ENCODE results near the gene TCF12.

TCF12 gene

GRCh38 chr15:56915888-56916287 is 2.6 kb upstream of the TCF12 start:
- no peak overlapping the region for H3K4me3 ChIP-seq (ENCODE audit: insufficient read length, low read depth)
- no peak overlapping the region for H3K9ac ChIP-seq (ENCODE audit: insufficient read length, low read depth)
- H3K4me1 ChIP-seq (ENCODE audit: insufficient read depth, insufficient read length), result peaks cover 4% of the 10 kb centered on the region
- peaks cover 6% of the 10 kb centered on the region; the same call in 1 of the 2 replicates for H3K9me3 ChIP-seq (ENCODE audit: insufficient read depth, low read length)
- H3K27me3 ChIP-seq (ENCODE audit: insufficient read depth, insufficient read length), result peaks cover 7% of the 10 kb centered on the region
- no peak for TF ChIP-seq ZNF274 (IDR thresholded peaks at IDR 0.05; ENCODE audit: low read depth, low read length)
- TF ChIP-seq YY1 (IDR thresholded peaks at IDR 0.05; ENCODE audit: insufficient read depth, insufficient read length), result no peak
- TF ChIP-seq SUZ12 (IDR thresholded peaks at IDR 0.05; ENCODE audit: extremely low read depth, insufficient read depth, insufficient read length), result no peak
- H3K36me3 ChIP-seq (ENCODE audit: insufficient read depth, insufficient read length, low read length), result peaks cover 22% of the 10 kb centered on the region
- no peak for DNase-seq (ENCODE audit: low read depth, low spot score)

DNA sequence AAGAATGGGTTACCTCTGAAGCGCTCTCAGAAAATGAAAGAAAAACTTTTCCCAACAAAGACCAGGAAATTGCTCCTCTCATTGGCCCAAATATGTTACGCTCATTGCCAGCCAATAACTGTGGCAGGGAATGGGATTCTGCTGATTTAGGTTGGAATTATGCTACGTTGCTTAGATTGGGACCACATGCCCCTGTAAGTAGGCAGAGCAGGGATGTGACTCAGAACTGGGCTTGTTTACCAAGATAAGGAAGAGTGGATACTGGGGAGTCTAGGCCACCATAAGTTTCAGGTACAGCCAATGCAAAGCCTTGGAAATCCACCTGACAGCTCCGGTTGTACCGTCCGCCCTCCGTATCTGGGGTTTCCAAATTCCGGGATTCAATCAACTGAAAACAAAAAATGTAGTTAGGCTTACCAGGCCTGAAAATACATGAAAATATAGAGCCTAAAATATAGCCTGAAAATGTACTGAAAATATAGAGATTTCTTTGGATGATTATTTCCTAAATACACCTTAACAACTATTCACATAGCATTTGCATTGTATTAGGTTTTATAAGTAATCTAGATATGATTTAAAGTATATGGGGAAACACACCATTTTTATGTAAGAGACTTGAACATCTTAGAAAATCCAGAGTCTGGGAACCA is 1.5 kb upstream of the TCF12 start:
- H3K4me3 ChIP-seq (ENCODE audit: insufficient read length, low read depth), result peak overlapping the region; percentile 59
- peaks cover 7% of the 10 kb centered on the region for H3K27me3 ChIP-seq (ENCODE audit: insufficient read depth, insufficient read length)
- no peak overlapping the region for H3K9ac ChIP-seq (ENCODE audit: insufficient read length, low read depth)
- DNase-seq (ENCODE audit: low read depth, low spot score), result no peak
- peaks cover 33% of the 10 kb centered on the region for H3K36me3 ChIP-seq (ENCODE audit: insufficient read depth, insufficient read length, low read length)
- peaks cover 6% of the 10 kb centered on the region; the same call in 1 of the 2 replicates for H3K9me3 ChIP-seq (ENCODE audit: insufficient read depth, low read length)
- TF ChIP-seq YY1 (IDR thresholded peaks at IDR 0.05; ENCODE audit: insufficient read depth, insufficient read length), result no peak
- no peak for TF ChIP-seq SUZ12 (IDR thresholded peaks at IDR 0.05; ENCODE audit: extremely low read depth, insufficient read depth, insufficient read length)
- no peak for TF ChIP-seq ZNF274 (IDR thresholded peaks at IDR 0.05; ENCODE audit: low read depth, low read length)
- peaks cover 4% of the 10 kb centered on the region for H3K4me1 ChIP-seq (ENCODE audit: insufficient read depth, insufficient read length)

DNA sequence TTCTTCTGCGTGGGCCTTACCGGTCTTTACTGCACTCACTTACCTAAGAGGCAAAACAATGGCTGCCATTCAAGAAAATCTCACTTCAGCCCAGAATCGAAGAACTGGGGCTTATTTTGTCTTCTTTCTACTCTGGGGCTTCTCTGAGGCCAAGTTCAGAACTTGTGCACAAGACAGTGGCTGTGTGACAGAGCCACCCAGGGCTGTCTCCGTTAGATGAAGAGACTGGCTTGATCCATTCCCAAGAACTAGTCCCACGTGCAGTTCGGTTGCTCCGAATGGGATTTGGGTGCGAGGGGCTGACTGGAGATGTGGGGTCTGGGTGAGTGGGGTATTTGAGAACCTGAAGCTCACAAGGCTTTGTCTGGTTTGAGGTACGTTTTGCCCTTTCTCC is 795 bp upstream of the TCF12 start:
- Histone ChIP-seq H3K4me3 (ENCODE audit: insufficient read length, low read depth) (peak overlapping the region; percentile 59), H3K36me3 (ENCODE audit: insufficient read depth, insufficient read length, low read length) (peaks cover 40% of the 10 kb centered on the region), H3K4me1 (ENCODE audit: insufficient read depth, insufficient read length) (peaks cover 4% of the 10 kb centered on the region), H3K9ac (ENCODE audit: insufficient read length, low read depth) (peak overlapping the region; percentile 84), H3K27me3 (ENCODE audit: insufficient read depth, insufficient read length) (peaks cover 7% of the 10 kb centered on the region), H3K9me3 (ENCODE audit: insufficient read depth, low read length) (peaks cover 6% of the 10 kb centered on the region; the same call in 1 of the 2 replicates)
- DNase-seq (ENCODE audit: low read depth, low spot score), result no peak
- TF ChIP-seq SUZ12 (IDR thresholded peaks at IDR 0.05; ENCODE audit: extremely low read depth, insufficient read depth, insufficient read length), result no peak
- no peak for TF ChIP-seq YY1 (IDR thresholded peaks at IDR 0.05; ENCODE audit: insufficient read depth, insufficient read length)
- no peak for TF ChIP-seq ZNF274 (IDR thresholded peaks at IDR 0.05; ENCODE audit: low read depth, low read length)

- TF ChIP-seq SUZ12 (IDR thresholded peaks at IDR 0.05; ENCODE audit: extremely low read depth, insufficient read depth, insufficient read length) (no peak), ZNF274 (IDR thresholded peaks at IDR 0.05; ENCODE audit: low read depth, low read length) (no peak), YY1 (IDR thresholded peaks at IDR 0.05; ENCODE audit: insufficient read depth, insufficient read length) (no peak)
- Histone ChIP-seq H3K4me1 (ENCODE audit: insufficient read depth, insufficient read length) (peaks cover 4% of the 10 kb centered on the region), H3K9me3 (ENCODE audit: insufficient read depth, low read length) (peaks cover 6% of the 10 kb centered on the region; the same call in 1 of the 2 replicates), H3K4me3 (ENCODE audit: insufficient read length, low read depth) (peak overlapping the region; percentile 59), H3K36me3 (ENCODE audit: insufficient read depth, insufficient read length, low read length) (peaks cover 53% of the 10 kb centered on the region), H3K9ac (ENCODE audit: insufficient read length, low read depth) (peak overlapping the region; percentile 92), H3K27me3 (ENCODE audit: insufficient read depth, insufficient read length) (peaks cover 7% of the 10 kb centered on the region)
- DNase-seq (ENCODE audit: low read depth, low spot score), result peak; percentile 57
Measured at GRCh38 chr15:56919031-56919608, 676 bp downstream of the TCF12 start.

- Histone ChIP-seq H3K9ac (ENCODE audit: insufficient read length, low read depth) (peak overlapping the region; percentile 92), H3K4me1 (ENCODE audit: insufficient read depth, insufficient read length) (peaks cover 4% of the 10 kb centered on the region), H3K36me3 (ENCODE audit: insufficient read depth, insufficient read length, low read length) (peaks cover 55% of the 10 kb centered on the region), H3K27me3 (ENCODE audit: insufficient read depth, insufficient read length) (peaks cover 7% of the 10 kb centered on the region), H3K9me3 (ENCODE audit: insufficient read depth, low read length) (peaks cover 6% of the 10 kb centered on the region; the same call in 1 of the 2 replicates), H3K4me3 (ENCODE audit: insufficient read length, low read depth) (peak overlapping the region; percentile 59)
- no peak for DNase-seq (ENCODE audit: low read depth, low spot score)
- TF ChIP-seq ZNF274 (IDR thresholded peaks at IDR 0.05; ENCODE audit: low read depth, low read length), result no peak
- TF ChIP-seq SUZ12 (IDR thresholded peaks at IDR 0.05; ENCODE audit: extremely low read depth, insufficient read depth, insufficient read length), result no peak
- TF ChIP-seq YY1 (IDR thresholded peaks at IDR 0.05; ENCODE audit: insufficient read depth, insufficient read length), result no peak
Measured at GRCh38 chr15:56919609-56920366, 1.3 kb downstream of the TCF12 start.

DNA sequence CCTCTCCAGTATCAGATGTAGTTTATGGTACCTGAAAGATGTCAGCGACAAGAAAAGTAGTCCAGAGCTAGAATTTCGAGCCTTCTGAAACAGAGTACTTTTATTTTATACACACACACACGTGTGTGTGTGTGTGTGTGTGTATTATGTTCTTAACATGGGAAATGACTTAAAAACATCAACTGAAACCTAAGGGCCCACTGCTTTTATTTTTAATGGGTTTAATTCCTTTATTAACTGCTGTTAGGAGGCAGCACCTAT is 1.9 kb downstream of the TCF12 start:
- H3K36me3 ChIP-seq (ENCODE audit: insufficient read depth, insufficient read length, low read length), result peaks cover 55% of the 10 kb centered on the region
- DNase-seq (ENCODE audit: low read depth, low spot score), result no peak
- peaks cover 6% of the 10 kb centered on the region; the same call in 1 of the 2 replicates for H3K9me3 ChIP-seq (ENCODE audit: insufficient read depth, low read length)
- H3K27me3 ChIP-seq (ENCODE audit: insufficient read depth, insufficient read length), result peaks cover 7% of the 10 kb centered on the region
- peaks cover 4% of the 10 kb centered on the region for H3K4me1 ChIP-seq (ENCODE audit: insufficient read depth, insufficient read length)
- TF ChIP-seq ZNF274 (IDR thresholded peaks at IDR 0.05; ENCODE audit: low read depth, low read length), result no peak
- TF ChIP-seq SUZ12 (IDR thresholded peaks at IDR 0.05; ENCODE audit: extremely low read depth, insufficient read depth, insufficient read length), result no peak
- TF ChIP-seq YY1 (IDR thresholded peaks at IDR 0.05; ENCODE audit: insufficient read depth, insufficient read length), result no peak
- peak overlapping the region; percentile 59 for H3K4me3 ChIP-seq (ENCODE audit: insufficient read length, low read depth)
- peak overlapping the region; percentile 92 for H3K9ac ChIP-seq (ENCODE audit: insufficient read length, low read depth)

GRCh38 chr15:56923174-56923591 is 4.7 kb downstream of the TCF12 start:
- TF ChIP-seq YY1 (IDR thresholded peaks at IDR 0.05; ENCODE audit: insufficient read depth, insufficient read length) (no peak), ZNF274 (IDR thresholded peaks at IDR 0.05; ENCODE audit: low read depth, low read length) (no peak), SUZ12 (IDR thresholded peaks at IDR 0.05; ENCODE audit: extremely low read depth, insufficient read depth, insufficient read length) (no peak)
- Histone ChIP-seq H3K9me3 (ENCODE audit: insufficient read depth, low read length) (no peaks in the 10 kb centered on the region), H3K4me3 (ENCODE audit: insufficient read length, low read depth) (no peak overlapping the region), H3K36me3 (ENCODE audit: insufficient read depth, insufficient read length, low read length) (peaks cover 48% of the 10 kb centered on the region), H3K9ac (ENCODE audit: insufficient read length, low read depth) (no peak overlapping the region), H3K4me1 (ENCODE audit: insufficient read depth, insufficient read length) (no peaks in the 10 kb centered on the region), H3K27me3 (ENCODE audit: insufficient read depth, insufficient read length) (no peaks in the 10 kb centered on the region)
- DNase-seq (ENCODE audit: low read depth, low spot score), result no peak
